Measurements from ENCODE around the gene C11orf87. TPM values are rescaled to one million over a fixed set of nuclear protein-coding genes. Genes with fewer than 3 reads are reported as not detected.

The C11orf87 gene
- total RNA-seq, 2 donors from 2014 or later: not detected

GRCh38 chr11:109383306-109383705 is 38.7 kb upstream of the C11orf87 start:
- Histone ChIP-seq H3K27ac (no peak overlapping the region), H3K4me3 (no peak overlapping the region), H3K4me1 (ENCODE audit: control insufficient read depth in 1 of 2, low read depth in 2 of 2) (no peaks in the 10 kb centered on the region), H3K9me3 (no peaks in the 10 kb centered on the region), H3K27me3 (replicated peaks; ENCODE audit: insufficient read depth) (no peaks in the 10 kb centered on the region), H3K36me3 (no peaks in the 10 kb centered on the region)
- ATAC-seq (ENCODE audit: insufficient number of reproducible peaks, low FRiP score, low read depth) (no peak), DNase-seq (ENCODE audit: low spot score) (no peak)
- TF ChIP-seq CTCF (IDR thresholded peaks at IDR 0.05): no peak

- DNase-seq (ENCODE audit: low spot score) (no peak), ATAC-seq (ENCODE audit: insufficient number of reproducible peaks, low FRiP score, low read depth) (no peak)
- Histone ChIP-seq H3K4me1 (ENCODE audit: control insufficient read depth in 1 of 2, low read depth in 2 of 2) (no peaks in the 10 kb centered on the region), H3K4me3 (no peak overlapping the region), H3K36me3 (no peaks in the 10 kb centered on the region), H3K27me3 (replicated peaks; ENCODE audit: insufficient read depth) (no peaks in the 10 kb centered on the region), H3K9me3 (no peaks in the 10 kb centered on the region), H3K27ac (no peak overlapping the region)
- no peak for TF ChIP-seq CTCF (IDR thresholded peaks at IDR 0.05)
These were observed 37.1 kb upstream of the C11orf87 start for GRCh38 chr11:109384873-109385272.

- DNase-seq (ENCODE audit: low spot score) (no peak), ATAC-seq (ENCODE audit: insufficient number of reproducible peaks, low FRiP score, low read depth) (no peak)
- no peaks in the 10 kb centered on the region for H3K9me3 ChIP-seq
- H3K27ac ChIP-seq: no peak overlapping the region
- no peaks in the 10 kb centered on the region for H3K4me1 ChIP-seq (ENCODE audit: control insufficient read depth in 1 of 2, low read depth in 2 of 2)
- no peak overlapping the region for H3K4me3 ChIP-seq
- TF ChIP-seq CTCF (IDR thresholded peaks at IDR 0.05): no peak
- H3K36me3 ChIP-seq: no peaks in the 10 kb centered on the region
- no peaks in the 10 kb centered on the region for H3K27me3 ChIP-seq (replicated peaks; ENCODE audit: insufficient read depth)
These were observed 33.0 kb upstream of the C11orf87 start for GRCh38 chr11:109388982-109389381.

- TF ChIP-seq CTCF (IDR thresholded peaks at IDR 0.05): no peak
- no peak overlapping the region for H3K4me3 ChIP-seq
- no peaks in the 10 kb centered on the region for H3K9me3 ChIP-seq
- no peaks in the 10 kb centered on the region for H3K27me3 ChIP-seq (replicated peaks; ENCODE audit: insufficient read depth)
- no peak overlapping the region for H3K27ac ChIP-seq
- no peaks in the 10 kb centered on the region for H3K4me1 ChIP-seq (ENCODE audit: control insufficient read depth in 1 of 2, low read depth in 2 of 2)
- ATAC-seq (ENCODE audit: insufficient number of reproducible peaks, low FRiP score, low read depth) (no peak), DNase-seq (ENCODE audit: low spot score) (no peak)
- no peaks in the 10 kb centered on the region for H3K36me3 ChIP-seq
These were observed 31.2 kb upstream of the C11orf87 start for GRCh38 chr11:109390752-109391151.

GRCh38 chr11:109401545-109401944 is 20.4 kb upstream of the C11orf87 start:
- DNase-seq (ENCODE audit: low spot score) (no peak), ATAC-seq (ENCODE audit: insufficient number of reproducible peaks, low FRiP score, low read depth) (no peak)
- H3K27me3 ChIP-seq (replicated peaks; ENCODE audit: insufficient read depth): no peaks in the 10 kb centered on the region
- no peak for TF ChIP-seq CTCF (IDR thresholded peaks at IDR 0.05)
- no peak overlapping the region for H3K4me3 ChIP-seq
- H3K4me1 ChIP-seq (ENCODE audit: control insufficient read depth in 1 of 2, low read depth in 2 of 2): no peaks in the 10 kb centered on the region
- H3K36me3 ChIP-seq: no peaks in the 10 kb centered on the region
- H3K27ac ChIP-seq: no peak overlapping the region
- no peaks in the 10 kb centered on the region for H3K9me3 ChIP-seq
